HG03196 (cell line): Measurements from ENCODE around the gene LLGL2.

ENCODE experiments used
- ATAC-seq: cut with Tn5 transposase; IDR thresholded peaks from one replicate; pipeline ENCODE4 v1.9.1; 2021; ENCODE audit not compliant: unreplicated experiment

The LLGL2 gene

GRCh38 chr17:75490953-75491649 is 34.4 kb upstream of the LLGL2 start:
- no peak for ATAC-seq

- no peak for ATAC-seq
These were observed 33.8 kb upstream of the LLGL2 start for GRCh38 chr17:75491680-75492079.

- ATAC-seq: no peak
These were observed 32.8 kb upstream of the LLGL2 start for GRCh38 chr17:75492555-75493168.

GRCh38 chr17:75493476-75494129 is 31.9 kb upstream of the LLGL2 start:
- no peak for ATAC-seq

GRCh38 chr17:75494326-75494877 is 31.1 kb upstream of the LLGL2 start:
- no peak for ATAC-seq

- no peak for ATAC-seq
These were observed 29.5 kb upstream of the LLGL2 start for GRCh38 chr17:75496005-75496404.

- ATAC-seq: no peak
These were observed 27.3 kb upstream of the LLGL2 start for GRCh38 chr17:75498039-75498725.

GRCh38 chr17:75498726-75499213 is 26.7 kb upstream of the LLGL2 start:
- ATAC-seq: no peak

- ATAC-seq: no peak
These were observed 26.0 kb upstream of the LLGL2 start for GRCh38 chr17:75499313-75500022.

- ATAC-seq: no peak
These were observed 24.9 kb upstream of the LLGL2 start for GRCh38 chr17:75500419-75501216.

- no peak for ATAC-seq
These were observed 24.0 kb upstream of the LLGL2 start for GRCh38 chr17:75501378-75502071.

- ATAC-seq: no peak
These were observed 23.3 kb upstream of the LLGL2 start for GRCh38 chr17:75502072-75502720.

- no peak for ATAC-seq
These were observed 22.7 kb upstream of the LLGL2 start for GRCh38 chr17:75502721-75503329.

GRCh38 chr17:75503337-75503950 is 22.1 kb upstream of the LLGL2 start:
- ATAC-seq: no peak

- ATAC-seq: no peak
These were observed 21.5 kb upstream of the LLGL2 start for GRCh38 chr17:75503976-75504346.

GRCh38 chr17:75504347-75505151 is 20.9 kb upstream of the LLGL2 start:
- ATAC-seq: no peak

- no peak for ATAC-seq
These were observed 20.4 kb upstream of the LLGL2 start for GRCh38 chr17:75505152-75505409.
